ENCODE measurements around the gene TTL. TPM values are rescaled to one million over a fixed set of nuclear protein-coding genes. Genes with fewer than 3 reads are reported as not detected.
"Not testable (repeated sequence)": the region's sequence is repeated elsewhere in the genome, so short reads cannot be mapped to it uniquely, and the experiment has no call there.

TTL gene
- total and polyA plus RNA-seq, 12 donors = 6.3 to 24.5 (median 17.3) TPM

DNA sequence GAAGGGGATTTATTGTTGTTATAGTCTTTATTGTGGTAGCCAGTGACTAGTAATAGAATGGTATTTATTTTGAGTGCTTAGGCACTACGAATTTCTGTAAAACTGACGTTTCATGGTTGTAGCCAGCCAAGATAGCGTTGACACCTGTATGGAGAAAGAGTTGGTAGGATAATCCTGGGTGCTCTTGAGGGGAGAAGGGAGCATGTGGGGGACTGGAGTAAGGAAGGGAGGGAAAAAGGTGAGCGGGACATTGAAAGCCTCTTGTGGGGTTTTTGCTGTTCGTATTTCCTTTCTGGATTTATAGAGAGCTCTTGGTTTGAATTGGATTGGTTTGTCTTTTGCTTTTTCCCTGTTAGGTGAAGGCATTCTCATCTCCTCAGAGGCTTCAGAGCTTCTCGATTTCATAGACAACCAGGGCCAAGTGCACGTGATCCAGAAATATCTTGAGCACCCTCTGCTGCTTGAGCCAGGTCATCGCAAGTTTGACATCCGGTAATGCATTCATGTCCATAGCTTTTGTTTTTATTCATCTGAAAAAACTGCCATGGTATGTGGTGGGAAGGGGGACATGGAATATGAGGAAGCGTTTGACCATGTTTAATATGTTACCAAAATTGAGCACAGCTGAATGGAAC, 19.0 kb downstream of the TTL start:
- WGBS, 4 donors = 54 to 65% (median 56%) methylated on average over 9 of the region's 10 CpGs
- H3K27ac ChIP-seq; intact Hi-C loops (cut with DNase I); H3K4me1 ChIP-seq (replicated peaks in 1 of 2); H3K27me3 ChIP-seq; H3K4me3 ChIP-seq; H3K9me3 ChIP-seq (replicated peaks in 1 of 3); H3K36me3 ChIP-seq (replicated peaks in 1 of 2): not testable (repeated sequence)
- TF ChIP-seq, protein P1, sequence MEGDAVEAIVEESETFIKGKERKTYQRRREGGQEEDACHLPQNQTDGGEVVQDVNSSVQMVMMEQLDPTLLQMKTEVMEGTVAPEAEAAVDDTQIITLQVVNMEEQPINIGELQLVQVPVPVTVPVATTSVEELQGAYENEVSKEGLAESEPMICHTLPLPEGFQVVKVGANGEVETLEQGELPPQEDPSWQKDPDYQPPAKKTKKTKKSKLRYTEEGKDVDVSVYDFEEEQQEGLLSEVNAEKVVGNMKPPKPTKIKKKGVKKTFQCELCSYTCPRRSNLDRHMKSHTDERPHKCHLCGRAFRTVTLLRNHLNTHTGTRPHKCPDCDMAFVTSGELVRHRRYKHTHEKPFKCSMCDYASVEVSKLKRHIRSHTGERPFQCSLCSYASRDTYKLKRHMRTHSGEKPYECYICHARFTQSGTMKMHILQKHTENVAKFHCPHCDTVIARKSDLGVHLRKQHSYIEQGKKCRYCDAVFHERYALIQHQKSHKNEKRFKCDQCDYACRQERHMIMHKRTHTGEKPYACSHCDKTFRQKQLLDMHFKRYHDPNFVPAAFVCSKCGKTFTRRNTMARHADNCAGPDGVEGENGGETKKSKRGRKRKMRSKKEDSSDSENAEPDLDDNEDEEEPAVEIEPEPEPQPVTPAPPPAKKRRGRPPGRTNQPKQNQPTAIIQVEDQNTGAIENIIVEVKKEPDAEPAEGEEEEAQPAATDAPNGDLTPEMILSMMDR (IDR thresholded peaks at IDR 0.05) = peak in 5 of 6 experiments; percentile 15 to 47 (median 39)
- DNase-seq = peak in 5 of 7 donors; percentile 37 to 80 (median 49)

DNA sequence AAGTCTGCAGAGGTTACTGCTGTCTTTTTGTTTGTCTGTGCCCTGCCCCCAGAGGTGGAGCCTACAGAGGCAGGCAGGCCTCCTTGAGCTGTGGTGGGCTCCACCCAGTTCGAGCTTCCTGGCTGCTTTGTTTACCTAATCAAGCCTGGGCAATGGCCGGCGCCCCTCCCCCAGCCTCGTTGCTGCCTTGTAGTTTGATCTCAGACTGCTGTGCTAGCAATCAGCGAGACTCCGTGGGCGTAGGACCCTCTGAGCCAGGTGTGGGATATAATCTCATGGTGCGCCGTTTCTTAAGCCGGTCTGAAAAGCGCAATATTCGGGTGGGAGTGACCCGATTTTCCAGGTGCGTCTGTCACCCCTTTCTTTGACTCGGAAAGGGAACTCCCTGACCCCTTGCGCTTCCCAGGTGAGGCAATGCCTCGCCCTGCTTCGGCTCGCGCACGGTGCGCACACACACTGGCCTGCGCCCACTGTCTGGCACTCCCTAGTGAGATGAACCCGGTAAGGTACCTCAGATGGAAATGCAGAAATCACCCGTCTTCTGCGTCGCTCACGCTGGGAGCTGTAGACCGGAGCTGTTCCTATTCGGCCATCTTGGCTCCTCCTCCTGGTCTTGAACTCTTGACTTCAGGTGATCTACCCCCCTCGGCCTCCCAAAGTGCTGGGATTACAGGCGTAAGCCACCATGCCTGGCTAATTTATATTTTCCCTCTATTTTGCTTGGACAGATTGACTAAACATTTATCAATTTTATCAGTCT, 27.5 kb downstream of the TTL start:
- H3K27ac ChIP-seq; intact Hi-C loops (cut with DNase I); H3K4me1 ChIP-seq (replicated peaks in 1 of 2); H3K4me3 ChIP-seq; DNase-seq; H3K9me3 ChIP-seq (replicated peaks in 1 of 3); H3K36me3 ChIP-seq (replicated peaks in 1 of 2); H3K27me3 ChIP-seq: not testable (repeated sequence)
- 91 to 94% (median 92%) methylated on average over 20 to 25 of the region's 32 CpGs for WGBS, 4 donors

DNA sequence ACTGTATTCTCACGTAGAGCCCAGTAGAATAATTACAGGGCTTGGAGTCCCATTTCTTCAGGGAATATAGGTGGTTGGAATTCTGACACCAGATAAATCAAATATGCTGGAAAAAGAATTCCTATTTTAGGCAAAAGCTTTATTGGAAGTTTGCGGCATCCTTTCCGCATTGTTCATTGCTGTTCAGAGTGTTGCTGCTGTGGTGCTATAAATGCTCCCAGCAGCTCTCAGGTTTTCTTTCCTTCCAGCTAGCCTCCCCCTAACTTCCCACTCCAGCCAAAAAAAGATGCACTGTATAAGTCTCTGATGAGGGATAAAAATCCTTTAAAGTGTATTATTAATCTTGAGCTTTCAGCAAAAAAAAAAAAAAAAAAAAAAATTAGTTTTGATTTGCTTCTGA, 34.8 kb downstream of the TTL start:
- intact Hi-C loops (cut with DNase I) = no loop called here
- DNase-seq = no peak
- no peak for TF ChIP-seq POLR2A (IDR thresholded peaks at IDR 0.05)
- TF ChIP-seq, protein P1 (IDR thresholded peaks at IDR 0.05) = no peak
- Histone ChIP-seq H3K9me3 (replicated peaks in 1 of 3) (no peaks in the 10 kb centered on the region), H3K4me1 (replicated peaks in 1 of 2) (no peaks in the 10 kb centered on the region), H3K36me3 (replicated peaks in 1 of 2) (peaks cover 0 to 24% of the 10 kb centered on the region in 2 donors), H3K27ac (no peak overlapping the region), H3K4me3 (no peak overlapping the region), H3K27me3 (no peaks in the 10 kb centered on the region)
- WGBS, 4 donors = 98 to 100% (median 99%) methylated on average over 3 of the region's 3 CpGs

DNA sequence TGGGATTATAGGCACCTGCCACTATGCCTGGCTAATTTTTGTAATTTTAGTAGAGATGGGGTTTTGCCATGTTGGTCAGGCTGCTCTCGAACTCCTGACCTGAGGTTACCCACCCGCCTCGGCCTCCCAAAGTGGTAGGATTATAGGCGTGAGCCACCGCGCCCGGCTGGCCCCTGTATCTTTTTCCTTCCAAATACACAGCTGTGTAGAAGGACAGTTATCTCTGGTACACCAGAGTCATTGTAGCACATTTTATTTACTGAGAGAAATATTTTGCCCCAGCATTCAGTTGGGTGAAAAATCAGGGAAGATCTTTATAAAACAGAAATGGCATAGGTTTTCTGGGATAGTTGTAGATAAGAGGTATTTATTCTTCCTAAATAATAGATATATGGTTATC, 36.9 kb downstream of the TTL start:
- Histone ChIP-seq H3K36me3 (replicated peaks in 1 of 2) (peaks cover 0 to 22% of the 10 kb centered on the region in 2 donors), H3K4me1 (replicated peaks in 1 of 2) (no peaks in the 10 kb centered on the region), H3K27me3 (no peaks in the 10 kb centered on the region), H3K9me3 (replicated peaks in 1 of 3) (no peaks in the 10 kb centered on the region), H3K4me3 (no peak overlapping the region), H3K27ac (no peak overlapping the region)
- intact Hi-C loops (cut with DNase I) = no loop called here
- DNase-seq = no peak
- TF ChIP-seq POLR2A (IDR thresholded peaks at IDR 0.05) = no peak
- TF ChIP-seq, protein P1 (IDR thresholded peaks at IDR 0.05) = no peak
- WGBS, 4 donors = 83 to 97% (median 93%) methylated on average over 7 of the region's 7 CpGs

All from adrenal gland (tissue), 12 donors.